Astrocyte (in vitro differentiated cells and primary cell): ENCODE data around the gene ZNF335. TPM values are rescaled to one million over a fixed set of nuclear protein-coding genes. Genes with fewer than 3 reads are reported as not detected.
A peak's percentile ranks its signal among the peaks of the same experiment; 100 is the strongest.

Source experiments
- DNase-seq: peaks from one replicate; pipeline ENCODE4 v3.0.0-alpha.2; 2010; ENCODE audit warnings: low read depth
- FAIRE-seq: peaks from 2 replicates; lab custom pipeline; 2011; peaks lifted over from hg19 to GRCh38; lab: Jason Lieb, UNC
- H2AFZ ChIP-seq: 2 replicates; pipeline ENCODE4 v1.6.0; 2012; ENCODE audit warnings: low read depth, low read length, inconsistent platforms
- H3K27ac ChIP-seq: 2 replicates; pipeline ENCODE4 v1.5.1; 2011; ENCODE audit warnings: low read depth, low read length, inconsistent platforms
- H3K27me3 ChIP-seq: 2 replicates; pipeline ENCODE4 v1.6.0; 2011; ENCODE audit warnings: low read length, inconsistent platforms; ENCODE audit not compliant: insufficient read depth
- H3K36me3 ChIP-seq: 2 replicates; pipeline ENCODE4 v1.5.1; 2011; ENCODE audit warnings: low read length, inconsistent platforms; ENCODE audit not compliant: insufficient read depth
- H3K4me1 ChIP-seq: 2 replicates; pipeline ENCODE4 v1.5.1; 2011; ENCODE audit warnings: low read length, inconsistent platforms; ENCODE audit not compliant: insufficient read depth
- H3K4me2 ChIP-seq: 2 replicates; pipeline ENCODE4 v1.6.0; 2012; ENCODE audit warnings: low read length, inconsistent platforms
- H3K4me3 ChIP-seq: 2 replicates; pipeline ENCODE4 v1.5.1; 2011; ENCODE audit warnings: low read depth, mild to moderate bottlenecking, low read length, inconsistent platforms; ENCODE audit not compliant: insufficient read depth
- H3K79me2 ChIP-seq: 2 replicates; pipeline ENCODE4 v1.6.0; 2012; ENCODE audit warnings: mild to moderate bottlenecking, low read length, inconsistent platforms; ENCODE audit not compliant: insufficient read depth
- H3K9ac ChIP-seq: 2 replicates; pipeline ENCODE4 v1.6.0; 2012; ENCODE audit warnings: mild to moderate bottlenecking, low read length, inconsistent platforms
- H3K9me3 ChIP-seq: 2 replicates; pipeline ENCODE4 v1.5.1; 2012; ENCODE audit warnings: low read depth, mild to moderate bottlenecking, low read length, inconsistent platforms; ENCODE audit not compliant: insufficient read depth
- H4K20me1 ChIP-seq: 2 replicates; pipeline ENCODE4 v1.6.0; 2012; ENCODE audit warnings: low read length, inconsistent platforms; ENCODE audit not compliant: insufficient read depth
- H3K27ac Mint-ChIP-seq: one replicate; pipeline ENCODE4 v1.8.0; 2021; ENCODE audit warnings: mild to moderate bottlenecking, mixed read lengths; ENCODE audit not compliant: unreplicated experiment
- H3K27me3 Mint-ChIP-seq: one replicate; pipeline ENCODE4 v1.8.0; 2021; ENCODE audit warnings: low read depth, mixed read lengths; ENCODE audit not compliant: unreplicated experiment
- H3K36me3 Mint-ChIP-seq: one replicate; pipeline ENCODE4 v1.8.0; 2021; ENCODE audit warnings: low read depth, mixed read lengths; ENCODE audit not compliant: unreplicated experiment
- H3K4me1 Mint-ChIP-seq: one replicate; pipeline ENCODE4 v1.8.0; 2021; ENCODE audit warnings: low read depth, mixed read lengths; ENCODE audit not compliant: unreplicated experiment
- H3K4me3 Mint-ChIP-seq: one replicate; pipeline ENCODE4 v1.8.0; 2021; ENCODE audit warnings: mild to moderate bottlenecking, moderate library complexity, mixed read lengths; ENCODE audit not compliant: unreplicated experiment
- H3K9me3 Mint-ChIP-seq: one replicate; pipeline ENCODE4 v1.8.0; 2021; ENCODE audit warnings: mild to moderate bottlenecking, mixed read lengths; ENCODE audit not compliant: unreplicated experiment
- CTCF ChIP-seq: IDR thresholded peaks from 2 replicates; pipeline ENCODE4 v1.5.1; 2011; ENCODE audit warnings: low read depth, mild to moderate bottlenecking, inconsistent platforms, low read length, moderate library complexity; ENCODE audit not compliant: insufficient read depth
- EZH2 ChIP-seq: IDR thresholded peaks from 2 replicates; pipeline ENCODE4 v1.6.1; 2012; ENCODE audit warnings: mild to moderate bottlenecking, low read length, inconsistent platforms; ENCODE audit not compliant: insufficient read depth
- total RNA-seq: library from RNA; stranded (reverse); gene quantifications from 2 replicates; pipeline ENCODE4 v1.2.1, GENCODE V29; 2021

ZNF335 gene
- total RNA-seq, 1 donor from 2014 or later, result 18.6 TPM

- Mint-ChIP-seq H3K4me3 (no peak overlapping the region), H3K27ac (no peak overlapping the region), H3K36me3 (no peaks in the 10 kb centered on the region), H3K4me1 (peaks cover 2% of the 10 kb centered on the region), H3K27me3 (peaks cover 20% of the 10 kb centered on the region), H3K9me3 (no peaks in the 10 kb centered on the region)
- Histone ChIP-seq H2AFZ (no peak overlapping the region), H3K9ac (no peak overlapping the region), H3K9me3 (no peaks in the 10 kb centered on the region), H3K27me3 (peaks cover 37% of the 10 kb centered on the region), H4K20me1 (peaks cover 4% of the 10 kb centered on the region), H3K4me3 (no peak overlapping the region), H3K4me1 (no peaks in the 10 kb centered on the region), H3K79me2 (no peaks in the 10 kb centered on the region), H3K36me3 (no peaks in the 10 kb centered on the region), H3K27ac (no peak overlapping the region), H3K4me2 (no peak overlapping the region)
- TF ChIP-seq CTCF, result no peak
- FAIRE-seq (no peak), DNase-seq (no peak)
These were observed 46.6 kb upstream of the ZNF335 start for GRCh38 chr20:46018611-46019010.

- H3K36me3 ChIP-seq, result no peaks in the 10 kb centered on the region
- no peak overlapping the region for H3K27ac Mint-ChIP-seq
- peaks cover 40% of the 10 kb centered on the region for H3K27me3 ChIP-seq
- no peaks in the 10 kb centered on the region for H3K9me3 Mint-ChIP-seq
- peaks cover 4% of the 10 kb centered on the region for H4K20me1 ChIP-seq
- H3K79me2 ChIP-seq, result no peaks in the 10 kb centered on the region
- H3K4me3 ChIP-seq, result no peak overlapping the region
- H3K9ac ChIP-seq, result no peak overlapping the region
- TF ChIP-seq EZH2 (no peak), CTCF (no peak)
- H3K36me3 Mint-ChIP-seq, result no peaks in the 10 kb centered on the region
- no peaks in the 10 kb centered on the region for H3K9me3 ChIP-seq
- H2AFZ ChIP-seq, result no peak overlapping the region
- DNase-seq (no peak), FAIRE-seq (no peak)
- H3K4me3 Mint-ChIP-seq, result peak overlapping the region; percentile 5
- H3K27ac ChIP-seq, result no peak overlapping the region
- H3K4me1 Mint-ChIP-seq, result peaks cover 2% of the 10 kb centered on the region
- H3K4me2 ChIP-seq, result no peak overlapping the region
- H3K4me1 ChIP-seq, result no peaks in the 10 kb centered on the region
- H3K27me3 Mint-ChIP-seq, result peaks cover 15% of the 10 kb centered on the region
These were observed 46.1 kb upstream of the ZNF335 start for GRCh38 chr20:46018112-46018511.

- Histone ChIP-seq H3K4me2 (no peak overlapping the region), H3K4me3 (no peak overlapping the region), H3K4me1 (no peaks in the 10 kb centered on the region), H3K9me3 (no peaks in the 10 kb centered on the region), H3K9ac (no peak overlapping the region), H4K20me1 (no peaks in the 10 kb centered on the region), H3K27ac (no peak overlapping the region), H3K36me3 (no peaks in the 10 kb centered on the region), H3K27me3 (peaks cover 47% of the 10 kb centered on the region), H3K79me2 (no peaks in the 10 kb centered on the region), H2AFZ (no peak overlapping the region)
- H3K9me3 Mint-ChIP-seq, result no peaks in the 10 kb centered on the region
- FAIRE-seq (no peak), DNase-seq (no peak)
- peaks cover 17% of the 10 kb centered on the region for H3K27me3 Mint-ChIP-seq
- peaks cover 2% of the 10 kb centered on the region for H3K4me1 Mint-ChIP-seq
- no peak overlapping the region for H3K4me3 Mint-ChIP-seq
- no peaks in the 10 kb centered on the region for H3K36me3 Mint-ChIP-seq
- TF ChIP-seq EZH2, result no peak
- TF ChIP-seq CTCF, result no peak
- H3K27ac Mint-ChIP-seq, result no peak overlapping the region
These were observed 45.3 kb upstream of the ZNF335 start for GRCh38 chr20:46017272-46017671.
